ENCODE results near the gene NUDT22.

DNA sequence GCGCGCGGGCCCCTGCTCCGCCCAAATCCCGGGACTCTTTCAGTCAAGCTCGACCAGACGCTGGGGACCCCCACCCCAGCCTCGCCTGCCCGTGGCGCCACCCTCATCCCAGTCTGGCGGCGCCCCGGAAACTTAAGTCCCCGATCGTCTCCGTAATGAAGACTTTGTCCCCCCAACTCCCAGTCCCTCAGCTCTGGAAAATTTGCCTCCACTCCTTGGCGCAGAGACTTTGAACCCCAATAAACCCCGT lies 25.6 kb downstream of the NUDT22 start:
- no peak for TF ChIP-seq POLR2AphosphoS5 (IDR thresholded peaks at IDR 0.05; ENCODE audit: low read depth, low read length)
- TF ChIP-seq SPI1 (IDR thresholded peaks at IDR 0.05; ENCODE audit: low read depth, low read length), result no peak
- TF ChIP-seq POLR2A (IDR thresholded peaks at IDR 0.05; ENCODE audit: low read depth, low read length), result no peak
- no peak for TF ChIP-seq TAF1 (IDR thresholded peaks at IDR 0.05; ENCODE audit: low read depth, low read length)
- no peak for TF ChIP-seq POU2F2 (IDR thresholded peaks at IDR 0.05; ENCODE audit: low read depth, low read length)
- no peak for TF ChIP-seq PAX5 (IDR thresholded peaks at IDR 0.05; ENCODE audit: insufficient read depth, low read length, severe bottlenecking)
